Measurements from ENCODE around the gene ZNF157. TPM values are rescaled to one million over a fixed set of nuclear protein-coding genes. Genes with fewer than 3 reads are reported as not detected.

Gene ZNF157
- total RNA-seq, 1 donor from 2014 or later: 0.67 TPM

DNA sequence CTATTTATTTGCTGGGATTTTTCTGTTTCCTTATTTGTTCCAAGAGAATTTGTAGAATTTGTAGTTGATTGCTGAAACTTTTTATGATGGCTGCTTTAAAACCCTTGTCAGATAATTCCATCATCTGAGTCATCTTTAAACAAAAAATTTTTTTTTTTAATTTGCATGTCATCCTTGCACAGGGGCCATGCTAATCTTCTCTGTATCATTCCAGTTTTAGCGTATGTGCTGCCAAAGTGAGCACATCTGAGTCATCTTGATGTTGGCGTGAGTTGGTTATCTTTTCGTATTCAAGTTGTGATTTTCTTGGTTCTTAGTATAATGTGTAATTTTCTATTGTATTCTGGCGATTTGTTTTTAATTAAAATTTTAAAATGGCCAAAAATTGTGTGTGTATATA is 18.7 kb upstream of the ZNF157 start:
- Mint-ChIP-seq H3K4me3 (ENCODE audit: unreplicated experiment) (no peak overlapping the region), H3K27me3 (ENCODE audit: unreplicated experiment) (no peaks in the 10 kb centered on the region), H3K4me1 (ENCODE audit: unreplicated experiment) (no peaks in the 10 kb centered on the region), H3K9me3 (ENCODE audit: unreplicated experiment) (no peaks in the 10 kb centered on the region), H3K36me3 (ENCODE audit: low read depth, unreplicated experiment) (no peaks in the 10 kb centered on the region), H3K27ac (ENCODE audit: unreplicated experiment) (no peak overlapping the region)
- TF ChIP-seq, protein P1, sequence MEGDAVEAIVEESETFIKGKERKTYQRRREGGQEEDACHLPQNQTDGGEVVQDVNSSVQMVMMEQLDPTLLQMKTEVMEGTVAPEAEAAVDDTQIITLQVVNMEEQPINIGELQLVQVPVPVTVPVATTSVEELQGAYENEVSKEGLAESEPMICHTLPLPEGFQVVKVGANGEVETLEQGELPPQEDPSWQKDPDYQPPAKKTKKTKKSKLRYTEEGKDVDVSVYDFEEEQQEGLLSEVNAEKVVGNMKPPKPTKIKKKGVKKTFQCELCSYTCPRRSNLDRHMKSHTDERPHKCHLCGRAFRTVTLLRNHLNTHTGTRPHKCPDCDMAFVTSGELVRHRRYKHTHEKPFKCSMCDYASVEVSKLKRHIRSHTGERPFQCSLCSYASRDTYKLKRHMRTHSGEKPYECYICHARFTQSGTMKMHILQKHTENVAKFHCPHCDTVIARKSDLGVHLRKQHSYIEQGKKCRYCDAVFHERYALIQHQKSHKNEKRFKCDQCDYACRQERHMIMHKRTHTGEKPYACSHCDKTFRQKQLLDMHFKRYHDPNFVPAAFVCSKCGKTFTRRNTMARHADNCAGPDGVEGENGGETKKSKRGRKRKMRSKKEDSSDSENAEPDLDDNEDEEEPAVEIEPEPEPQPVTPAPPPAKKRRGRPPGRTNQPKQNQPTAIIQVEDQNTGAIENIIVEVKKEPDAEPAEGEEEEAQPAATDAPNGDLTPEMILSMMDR (IDR thresholded peaks at IDR 0.05; ENCODE audit: unreplicated experiment): no peak
- DNase-seq (ENCODE audit: low spot score): no peak

DNA sequence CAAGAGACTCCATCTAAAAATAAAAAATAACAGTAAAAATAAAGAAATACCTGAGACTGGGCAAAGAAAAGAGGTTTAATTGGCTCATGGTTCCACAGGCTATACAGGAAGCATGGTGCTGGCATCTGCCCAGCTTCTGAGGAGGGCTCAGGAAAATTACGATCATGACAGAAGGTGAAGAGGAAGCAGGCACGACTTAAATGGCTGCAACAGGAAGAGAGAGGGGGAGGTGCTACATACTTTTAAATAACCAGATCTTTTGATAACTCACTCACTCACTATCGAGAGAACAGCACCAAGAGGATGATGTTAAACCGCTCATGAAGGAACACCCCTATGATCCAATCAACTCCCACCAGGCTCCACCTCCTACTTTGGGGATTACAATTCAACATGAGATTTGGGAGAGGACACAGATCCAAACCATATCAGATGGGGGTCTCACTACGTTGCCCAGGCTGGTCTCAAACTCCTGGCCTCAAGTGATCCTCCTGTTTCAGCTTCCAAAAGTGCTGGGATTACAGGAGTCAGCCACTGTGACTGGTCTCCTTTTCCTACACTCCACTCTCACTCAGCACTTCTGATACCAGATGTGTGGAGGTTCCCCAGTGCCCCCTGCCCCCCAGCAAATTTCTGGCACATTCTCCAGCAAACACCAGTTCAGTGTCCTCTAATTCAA is 11.9 kb upstream of the ZNF157 start:
- Mint-ChIP-seq H3K27ac (ENCODE audit: unreplicated experiment) (peak overlapping the region; percentile 62), H3K36me3 (ENCODE audit: low read depth, unreplicated experiment) (no peaks in the 10 kb centered on the region), H3K27me3 (ENCODE audit: unreplicated experiment) (peaks cover 1% of the 10 kb centered on the region), H3K4me1 (ENCODE audit: unreplicated experiment) (peaks cover 10% of the 10 kb centered on the region), H3K4me3 (ENCODE audit: unreplicated experiment) (no peak overlapping the region), H3K9me3 (ENCODE audit: unreplicated experiment) (no peaks in the 10 kb centered on the region)
- TF ChIP-seq, protein P1 (IDR thresholded peaks at IDR 0.05; ENCODE audit: unreplicated experiment): no peak
- no peak for DNase-seq (ENCODE audit: low spot score)

DNA sequence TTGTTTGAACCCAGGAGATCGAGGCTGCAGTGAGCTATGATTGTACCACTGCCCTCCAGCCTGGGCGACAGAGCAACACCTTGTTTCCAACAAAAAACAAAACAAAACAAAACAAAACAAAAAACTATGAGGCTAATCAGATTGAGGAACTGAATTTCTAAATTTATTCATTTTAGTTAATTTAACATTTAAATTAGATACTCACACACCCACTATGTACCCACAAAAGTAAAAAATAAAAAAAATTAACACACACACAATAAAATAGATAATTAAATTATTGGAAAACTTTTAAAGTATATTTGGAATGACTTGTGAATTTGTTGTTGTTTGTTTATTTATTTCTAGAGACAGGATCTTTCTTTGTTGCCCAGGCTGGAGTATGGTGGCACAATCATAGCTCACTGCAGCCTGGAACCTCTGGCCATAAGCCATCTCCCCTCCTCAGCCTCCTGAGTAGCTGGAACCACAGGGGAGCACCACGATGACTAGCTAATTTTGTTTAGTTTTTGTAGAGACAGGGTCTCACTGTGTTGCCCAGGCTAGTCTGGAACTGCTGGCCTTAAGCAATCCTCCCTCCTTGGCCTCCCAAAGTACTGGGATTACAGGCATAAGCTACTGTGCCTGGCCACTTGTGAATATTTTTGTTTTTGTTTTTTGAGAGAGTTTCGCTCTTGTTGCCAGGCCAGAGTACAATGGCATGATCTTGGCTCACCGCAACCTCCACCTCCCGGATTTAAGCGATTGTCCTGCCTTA is 9.8 kb upstream of the ZNF157 start:
- no peak overlapping the region for H3K27ac Mint-ChIP-seq (ENCODE audit: unreplicated experiment)
- DNase-seq (ENCODE audit: low spot score): no peak
- TF ChIP-seq, protein P1 (IDR thresholded peaks at IDR 0.05; ENCODE audit: unreplicated experiment): no peak
- no peaks in the 10 kb centered on the region for H3K36me3 Mint-ChIP-seq (ENCODE audit: low read depth, unreplicated experiment)
- no peak overlapping the region for H3K4me3 Mint-ChIP-seq (ENCODE audit: unreplicated experiment)
- H3K4me1 Mint-ChIP-seq (ENCODE audit: unreplicated experiment): peaks cover 10% of the 10 kb centered on the region
- H3K27me3 Mint-ChIP-seq (ENCODE audit: unreplicated experiment): peaks cover 1% of the 10 kb centered on the region
- no peaks in the 10 kb centered on the region for H3K9me3 Mint-ChIP-seq (ENCODE audit: unreplicated experiment)

DNA sequence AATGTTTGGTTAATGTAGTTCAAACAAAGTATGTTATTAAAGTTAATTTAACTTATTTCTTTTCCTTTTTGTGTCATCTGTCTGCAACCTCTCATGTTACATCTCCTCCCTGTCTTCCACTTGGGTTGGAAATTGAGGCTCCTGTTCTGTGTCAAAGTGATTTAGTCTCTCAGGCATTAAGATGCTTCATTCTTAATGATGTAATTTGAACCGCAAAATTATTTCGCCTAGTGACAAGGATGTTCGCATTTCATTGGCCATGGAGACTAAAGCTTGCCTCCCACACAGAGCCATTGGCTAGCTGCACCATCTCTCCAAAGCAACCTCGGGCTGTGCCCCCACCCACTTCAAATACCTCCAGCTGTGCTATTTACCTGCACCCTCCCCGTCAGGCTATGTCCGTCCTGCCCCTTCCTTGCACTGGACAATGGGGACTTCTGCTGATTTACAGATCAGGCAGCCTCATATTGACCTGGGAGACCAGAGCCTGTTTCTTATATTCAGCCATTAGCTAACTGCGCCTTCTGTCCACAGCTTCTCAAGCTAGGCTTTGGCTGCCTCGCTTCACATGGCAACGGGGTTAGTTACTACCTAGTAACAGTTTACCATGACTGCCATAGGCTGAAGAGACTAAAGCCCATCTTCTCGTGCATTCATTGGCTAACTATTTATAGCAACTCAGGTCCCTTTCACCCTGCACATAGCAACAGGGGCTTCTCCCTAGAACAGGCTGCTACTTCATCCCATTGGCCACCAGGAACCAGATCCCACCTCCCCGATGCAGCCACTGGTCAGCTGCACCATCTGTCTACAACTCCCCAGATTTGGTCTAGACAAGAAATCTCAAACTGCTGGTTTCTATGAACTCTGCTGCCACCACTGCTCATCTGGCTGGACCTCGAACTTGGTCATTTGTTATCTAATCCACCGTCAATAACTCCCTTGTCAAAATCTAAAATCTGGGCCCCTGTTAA is 8.6 kb upstream of the ZNF157 start:
- TF ChIP-seq, protein P1 (IDR thresholded peaks at IDR 0.05; ENCODE audit: unreplicated experiment): no peak
- H3K4me1 Mint-ChIP-seq (ENCODE audit: unreplicated experiment): peaks cover 10% of the 10 kb centered on the region
- no peaks in the 10 kb centered on the region for H3K9me3 Mint-ChIP-seq (ENCODE audit: unreplicated experiment)
- no peaks in the 10 kb centered on the region for H3K36me3 Mint-ChIP-seq (ENCODE audit: low read depth, unreplicated experiment)
- peak; percentile 57 for DNase-seq (ENCODE audit: low spot score)
- H3K4me3 Mint-ChIP-seq (ENCODE audit: unreplicated experiment): peak overlapping the region; percentile 84
- H3K27ac Mint-ChIP-seq (ENCODE audit: unreplicated experiment): peak overlapping the region; percentile 96
- peaks cover 3% of the 10 kb centered on the region for H3K27me3 Mint-ChIP-seq (ENCODE audit: unreplicated experiment)

All from endothelial cell (in vitro differentiated cells).